DMS79 (cell line): Measurements from ENCODE around the gene SPAAR.
"Not testable (repeated sequence)": the region's sequence is repeated elsewhere in the genome, so short reads cannot be mapped to it uniquely, and the experiment has no call there.

Experiments
- DNase-seq: peaks from one replicate; lab custom pipeline; 2025; lab: John Stamatoyannopoulos, UW

The SPAAR gene

GRCh38 chr9:35904338-35904737 lies 5.0 kb upstream of the SPAAR start:
- DNase-seq, result no peak

- no peak for DNase-seq
Measured at GRCh38 chr9:35905051-35905781, 4.1 kb upstream of the SPAAR start.

DNA sequence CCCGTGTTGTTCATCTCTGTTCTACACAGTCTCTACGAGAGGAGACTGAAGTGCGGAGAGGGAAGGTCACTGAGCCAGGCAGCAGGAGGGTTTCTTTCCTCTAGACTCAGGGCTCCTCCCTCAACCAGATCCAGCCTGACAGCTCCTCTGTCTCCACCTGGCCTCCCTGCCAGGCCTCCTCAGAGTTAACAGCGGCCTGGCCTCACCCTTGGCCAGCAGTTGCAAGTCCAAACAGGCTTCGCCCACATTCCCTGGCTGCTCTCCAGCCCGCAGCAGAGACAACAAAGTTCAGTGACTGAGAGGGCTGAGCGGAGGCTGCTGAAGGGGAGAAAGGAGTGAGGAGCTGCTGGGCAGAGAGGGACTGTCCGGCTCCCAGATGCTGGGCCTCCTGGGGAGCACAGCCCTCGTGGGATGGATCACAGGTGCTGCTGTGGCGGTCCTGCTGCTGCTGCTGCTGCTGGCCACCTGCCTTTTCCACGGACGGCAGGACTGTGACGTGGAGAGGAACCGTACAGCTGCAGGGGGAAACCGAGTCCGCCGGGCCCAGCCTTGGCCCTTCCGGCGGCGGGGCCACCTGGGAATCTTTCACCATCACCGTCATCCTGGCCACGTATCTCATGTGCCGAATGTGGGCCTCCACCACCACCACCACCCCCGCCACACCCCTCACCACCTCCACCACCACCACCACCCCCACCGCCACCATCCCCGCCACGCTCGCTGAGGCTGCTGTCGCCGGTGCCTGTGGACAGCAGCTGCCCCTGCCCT lies 3.2 kb upstream of the SPAAR start, which contains the start of gene HRCT1:
Gene HRCT1, plus strand, starts transcription at position 291 of the 768 bp plus-strand sequence. Its CDS starts 86 bp downstream, at position 377.
- DNase-seq, result peak; percentile 94

DNA sequence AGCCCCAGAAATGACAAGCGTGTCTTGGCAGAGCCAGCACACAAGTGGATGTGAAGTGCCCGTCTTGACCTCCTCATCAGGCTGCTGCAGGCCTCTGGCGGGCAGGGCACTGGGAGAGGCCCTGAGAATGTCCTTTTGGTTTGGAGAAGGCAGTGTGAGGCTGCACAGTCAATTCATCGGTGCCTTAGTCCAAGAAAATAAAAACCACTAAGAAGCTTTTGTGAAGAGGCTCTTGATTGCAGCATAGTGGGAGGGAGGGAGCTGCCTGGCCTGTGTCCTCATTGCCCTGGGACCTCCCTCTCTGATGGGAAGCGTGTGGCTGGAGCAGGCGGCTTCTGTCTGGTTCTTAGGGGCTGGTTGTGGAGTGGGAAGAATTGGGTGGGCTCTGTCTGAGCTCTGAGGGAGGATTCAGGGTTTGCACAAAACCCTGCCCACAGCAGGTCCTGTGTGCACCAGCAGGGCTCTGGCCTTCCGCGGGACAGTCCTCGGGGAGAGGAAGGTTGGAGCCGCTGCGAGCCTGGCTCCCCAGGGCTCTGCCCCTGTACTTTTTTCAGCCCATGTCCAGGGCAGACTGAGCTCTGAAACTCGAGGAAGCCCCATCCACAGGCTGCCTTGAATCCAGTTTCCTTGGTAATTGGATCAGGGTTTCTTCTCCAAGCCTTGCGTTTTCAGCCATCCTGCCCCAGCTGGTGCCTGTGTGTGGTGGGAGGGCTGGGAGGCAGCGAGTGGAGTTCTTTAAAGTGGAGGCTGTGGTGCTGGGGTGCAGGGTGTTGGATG lies 2.2 kb upstream of the SPAAR start:
- DNase-seq, result peak; percentile 83

DNA sequence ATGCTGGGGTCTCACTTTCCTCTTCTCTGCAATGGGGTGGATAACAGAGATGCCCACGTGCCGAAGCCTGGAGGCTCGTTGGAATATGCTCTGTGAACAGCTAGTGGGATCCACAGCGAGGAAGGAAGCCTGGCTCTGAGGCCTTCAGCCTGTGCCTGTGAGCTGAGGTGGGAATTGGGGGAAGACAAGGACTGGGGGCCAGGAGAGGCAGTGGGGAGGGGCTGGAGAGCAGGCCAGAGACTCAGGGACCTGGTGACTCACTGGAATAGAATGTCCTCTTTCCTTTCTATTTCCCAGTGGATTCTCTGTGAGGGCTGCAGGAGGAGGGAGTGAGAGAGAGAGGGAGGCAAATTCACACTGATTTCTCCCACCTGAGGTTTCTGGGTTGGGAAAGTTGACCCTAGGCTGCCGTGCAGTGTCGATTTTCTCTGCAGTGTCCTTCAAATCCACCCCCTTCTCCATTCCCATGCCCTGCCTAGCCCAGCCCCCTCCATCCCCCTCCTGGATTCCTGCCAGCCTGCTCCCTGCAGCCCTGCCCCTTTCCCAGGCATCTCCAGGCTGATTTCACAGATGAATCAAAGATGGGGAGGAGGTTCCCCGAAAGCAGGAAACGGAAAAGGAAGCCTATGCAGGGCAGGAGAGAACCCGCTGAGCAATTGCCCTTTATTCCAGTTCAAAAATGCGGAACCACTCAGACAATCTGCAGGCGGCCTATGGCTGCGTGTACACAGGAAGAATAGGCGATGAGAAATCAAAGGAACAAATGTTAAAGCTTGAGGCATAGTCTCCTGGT lies 1.4 kb upstream of the SPAAR start:
- peak; percentile 86 for DNase-seq

GRCh38 chr9:35908504-35909125 lies 675 bp upstream of the SPAAR start:
- DNase-seq, result no peak

- no peak for DNase-seq
Measured at GRCh38 chr9:35909687-35910612, 660 bp downstream of the SPAAR start.

- peak; percentile 19 for DNase-seq
Measured at GRCh38 chr9:35910613-35911359, 1.5 kb downstream of the SPAAR start.

DNA sequence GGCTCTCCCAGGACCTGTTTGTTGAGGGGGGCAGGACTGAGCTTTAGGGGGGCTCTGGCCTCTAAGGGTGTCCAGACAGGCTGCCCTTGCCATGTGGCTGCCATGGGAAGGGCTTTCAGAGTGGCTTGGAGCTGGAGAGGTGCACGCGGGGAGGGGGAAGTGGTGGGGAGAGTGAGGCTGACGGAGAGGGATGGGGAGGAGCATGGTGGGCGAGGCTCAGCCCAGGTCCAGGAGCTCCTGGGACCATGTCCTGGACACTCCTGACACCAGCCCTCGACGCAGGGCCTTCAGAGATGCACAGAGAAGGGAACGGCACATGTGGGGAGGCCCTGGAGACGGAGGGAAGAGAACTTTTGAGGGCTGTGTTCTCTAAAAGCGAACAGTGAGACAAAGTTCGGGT lies 2.4 kb downstream of the SPAAR start:
- DNase-seq, result no peak

- no peak for DNase-seq
Measured at GRCh38 chr9:35912791-35913400, 3.6 kb downstream of the SPAAR start.

DNA sequence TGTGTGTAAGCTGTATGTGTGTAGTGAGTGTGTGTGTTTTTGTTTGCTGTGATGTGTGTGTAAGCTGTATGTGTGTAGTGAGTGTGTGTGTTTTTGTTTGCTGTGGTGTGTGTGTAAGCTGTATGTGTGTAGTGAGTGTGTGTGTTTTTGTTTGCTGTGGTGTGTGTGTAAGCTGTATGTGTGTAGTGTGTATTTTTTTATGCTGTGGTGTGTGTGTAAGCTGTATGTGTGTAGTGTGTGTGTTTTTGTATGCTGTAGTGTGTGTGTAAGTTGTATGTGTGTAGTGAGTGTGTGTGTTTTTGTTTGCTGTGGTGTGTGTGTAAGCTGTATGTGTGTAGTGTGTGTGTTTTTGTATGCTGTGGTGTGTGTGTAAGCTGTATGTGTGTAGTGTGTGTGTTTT lies 4.1 kb downstream of the SPAAR start:
- DNase-seq, result not testable (repeated sequence)

GRCh38 chr9:35914301-35914807 lies 5.1 kb downstream of the SPAAR start:
- no peak for DNase-seq

- no peak for DNase-seq
Measured at GRCh38 chr9:35915681-35916294, 6.5 kb downstream of the SPAAR start.

DNA sequence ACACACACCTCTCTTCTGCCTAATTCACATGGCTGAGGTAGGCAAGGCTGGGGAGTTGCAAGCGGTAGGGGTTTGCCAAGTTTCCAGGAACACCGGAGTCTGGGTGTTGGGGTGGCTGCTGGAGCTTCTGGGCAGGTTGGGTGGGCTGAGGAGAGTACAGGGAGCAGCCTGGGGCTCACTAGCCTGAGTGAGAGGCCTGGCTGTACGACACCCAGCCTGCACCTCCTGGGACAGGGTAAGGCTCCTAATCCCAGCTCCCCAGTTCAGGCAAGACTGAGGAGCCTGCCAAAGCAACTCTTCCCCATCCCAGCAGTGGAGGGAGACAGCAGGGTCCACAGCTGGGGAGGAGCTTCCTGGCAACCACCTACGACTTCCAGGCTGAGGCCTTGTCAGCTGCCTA lies 8.0 kb downstream of the SPAAR start:
- DNase-seq, result no peak

GRCh38 chr9:35918780-35919179 lies 9.5 kb downstream of the SPAAR start:
- DNase-seq, result no peak

- no peak for DNase-seq
Measured at GRCh38 chr9:35919212-35920008, 10.1 kb downstream of the SPAAR start.

DNA sequence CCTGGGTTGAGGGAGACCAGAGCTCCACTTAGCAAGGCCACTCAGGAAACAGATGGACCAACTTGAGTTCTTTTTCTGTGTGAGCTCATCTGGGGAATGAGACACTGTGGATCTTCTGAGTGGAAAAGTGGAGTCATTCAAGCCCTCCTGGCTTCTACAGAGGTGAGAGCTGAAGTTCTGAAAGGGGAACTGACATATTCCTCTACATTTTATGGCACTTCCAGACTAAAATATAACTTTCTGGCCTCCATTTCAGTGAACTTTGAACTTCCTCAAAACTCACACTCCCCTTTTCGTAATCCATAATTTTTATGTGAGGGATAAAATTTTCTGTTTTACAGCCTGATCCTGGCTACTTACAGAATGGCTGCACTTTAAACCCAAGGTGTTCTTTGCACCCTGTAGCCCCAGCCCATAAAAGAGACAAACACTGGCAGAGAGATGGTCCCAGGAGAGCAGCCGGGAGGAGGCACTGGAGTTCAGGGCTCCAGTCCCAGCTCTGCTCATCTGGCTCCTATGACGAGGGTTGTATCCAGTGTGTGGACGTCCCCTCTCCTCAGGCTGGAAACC lies 10.8 kb downstream of the SPAAR start:
- peak; percentile 13 for DNase-seq
